ENCODE measurements around the gene PAXX. TPM values are rescaled to one million over a fixed set of nuclear protein-coding genes. Genes with fewer than 3 reads are reported as not detected.
"Not testable (repeated sequence)": the region's sequence is repeated elsewhere in the genome, so short reads cannot be mapped to it uniquely, and the experiment has no call there.

Gene PAXX
- polyA plus RNA-seq, 1 donor: 22.8 TPM

- no peak for DNase-seq (ENCODE audit: low read depth)
Measured at GRCh38 chr9:137002646-137003041, 10.4 kb downstream of the PAXX start.

- not testable (repeated sequence) for DNase-seq (ENCODE audit: low read depth)
Measured at GRCh38 chr9:137004285-137004684, 12.1 kb downstream of the PAXX start.

GRCh38 chr9:137006116-137007003 lies 14.1 kb downstream of the PAXX start:
- DNase-seq (ENCODE audit: low read depth): no peak

- no peak for DNase-seq (ENCODE audit: low read depth)
Measured at GRCh38 chr9:137007108-137007815, 15.0 kb downstream of the PAXX start.

- DNase-seq (ENCODE audit: low read depth): no peak
Measured at GRCh38 chr9:137007816-137008270, 15.6 kb downstream of the PAXX start.

- DNase-seq (ENCODE audit: low read depth): no peak
Measured at GRCh38 chr9:137008312-137008711, 16.1 kb downstream of the PAXX start.

- no peak for DNase-seq (ENCODE audit: low read depth)
Measured at GRCh38 chr9:137009217-137009616, 17.0 kb downstream of the PAXX start.

GRCh38 chr9:137009938-137010732 lies 17.9 kb downstream of the PAXX start:
- no peak for DNase-seq (ENCODE audit: low read depth)

GRCh38 chr9:137011156-137011555 lies 18.9 kb downstream of the PAXX start:
- DNase-seq (ENCODE audit: low read depth): no peak

GRCh38 chr9:137011907-137012675 lies 19.9 kb downstream of the PAXX start:
- no peak for DNase-seq (ENCODE audit: low read depth)

GRCh38 chr9:137012694-137013570 lies 20.7 kb downstream of the PAXX start:
- DNase-seq (ENCODE audit: low read depth): no peak

GRCh38 chr9:137013571-137013940 lies 21.3 kb downstream of the PAXX start:
- DNase-seq (ENCODE audit: low read depth): no peak

- DNase-seq (ENCODE audit: low read depth): no peak
Measured at GRCh38 chr9:137014166-137014565, 21.9 kb downstream of the PAXX start.

GRCh38 chr9:137014776-137015539 lies 22.7 kb downstream of the PAXX start:
- DNase-seq (ENCODE audit: low read depth): no peak

GRCh38 chr9:137015540-137015930 lies 23.3 kb downstream of the PAXX start:
- no peak for DNase-seq (ENCODE audit: low read depth)

- DNase-seq (ENCODE audit: low read depth): no peak
Measured at GRCh38 chr9:137015976-137016375, 23.8 kb downstream of the PAXX start.

GRCh38 chr9:137016436-137016835 lies 24.2 kb downstream of the PAXX start:
- no peak for DNase-seq (ENCODE audit: low read depth)

- no peak for DNase-seq (ENCODE audit: low read depth)
Measured at GRCh38 chr9:137017071-137017470, 24.8 kb downstream of the PAXX start.

GRCh38 chr9:137017791-137018497 lies 25.7 kb downstream of the PAXX start:
- no peak for DNase-seq (ENCODE audit: low read depth)

Data from forelimb muscle (tissue), 1 donor.